A673 (cell line): Measurements from ENCODE around the gene ATG4B. TPM values are rescaled to one million over a fixed set of nuclear protein-coding genes. Genes with fewer than 3 reads are reported as not detected.

Source experiments
- BruUV-seq: library from RNA; stranded (reverse); fragments of 400-500 nt; replicated peaks from 2 replicates; lab custom pipeline; 2021; lab: Mats Ljungman, UMichigan
- CTCF ChIA-PET: fragments of 300-600 bp; sonication (Branson Sonifier 250); formaldehyde crosslinking; loops from one replicate; lab custom pipeline; 2022; ENCODE audit warnings: antibody characterized with exemption; lab: Charles Lee
- POLR2A ChIA-PET: fragments of 300-600 bp; sonication (Branson Sonifier 250); formaldehyde crosslinking; loops from one replicate; lab custom pipeline; 2022; ENCODE audit warnings: antibody characterized with exemption; ENCODE audit not compliant: low non-redundant PET; lab: Charles Lee
- DNase-seq: peaks from one replicate; pipeline ENCODE4 v3.0.0-alpha.2; 2015; ENCODE audit warnings: low spot score
- H3K27ac ChIP-seq: fragments of 200-600 bp; sonication (generic); 2 replicates; pipeline ENCODE4 v1.5.1; 2016; ENCODE audit warnings: mixed run types, low read depth, mild to moderate bottlenecking, mixed read lengths, antibody characterized with exemption, low read length; ENCODE audit not compliant: poor library complexity, severe bottlenecking
- H3K27me3 ChIP-seq: fragments of 200-600 bp; sonication (generic); replicated peaks from 2 replicates; pipeline ENCODE4 v1.6.1; 2017; ENCODE audit warnings: mixed run types, low read depth, mild to moderate bottlenecking, mixed read lengths, antibody characterized with exemption, low read length; ENCODE audit not compliant: insufficient read depth, poor library complexity
- H3K36me3 ChIP-seq: fragments of 200-600 bp; sonication (generic); 2 replicates; pipeline ENCODE4 v1.6.1; 2016; ENCODE audit warnings: mixed run types, mild to moderate bottlenecking, mixed read lengths, antibody characterized with exemption, low read length; ENCODE audit not compliant: insufficient read depth, poor library complexity, severe bottlenecking
- H3K4me1 ChIP-seq: fragments of 200-600 bp; sonication (generic); 2 replicates; pipeline ENCODE4 v1.6.1; 2017; ENCODE audit warnings: mixed run types, mild to moderate bottlenecking, mixed read lengths, antibody characterized with exemption, low read length; ENCODE audit not compliant: insufficient read depth, poor library complexity, severe bottlenecking
- H3K4me3 ChIP-seq: fragments of 200-600 bp; sonication (generic); 2 replicates; pipeline ENCODE4 v1.5.1; 2016; ENCODE audit warnings: low read depth, mixed run types, mild to moderate bottlenecking, mixed read lengths, low read length; ENCODE audit not compliant: poor library complexity, severe bottlenecking
- H3K9me3 ChIP-seq: fragments of 200-600 bp; sonication (generic); 2 replicates; pipeline ENCODE4 v1.6.1; 2016; ENCODE audit warnings: mixed run types, low read depth, mild to moderate bottlenecking, mixed read lengths, antibody characterized with exemption, low read length; ENCODE audit not compliant: poor library complexity, severe bottlenecking
- CTCF ChIP-seq: fragments of 300-800, 200-600 bp; sonication (generic); conservative IDR thresholded peaks from 2 replicates; pipeline ENCODE4 v1.5.1; 2017; ENCODE audit warnings: low read depth, mild to moderate bottlenecking, antibody characterized with exemption, low read length, moderate library complexity, mixed read lengths
- EZH2 ChIP-seq: fragments of 200-600 bp; sonication (generic); IDR thresholded peaks from 2 replicates; pipeline ENCODE4 v1.6.1; 2017; ENCODE audit warnings: borderline replicate concordance, low read depth, mild to moderate bottlenecking, mixed read lengths, antibody characterized with exemption, low read length; ENCODE audit not compliant: poor library complexity, severe bottlenecking
- intact Hi-C: fragments of 100-400 bp; cut with micrococcal nuclease; formaldehyde crosslinking; loops from one replicate; pipeline ENCODE4 v1.10.0; 2022; ENCODE audit not compliant: unreplicated experiment
- total RNA-seq: library from RNA; stranded (reverse); gene quantifications from 2 replicates; pipeline ENCODE4 v1.2.3, GENCODE V29; 2021

Gene ATG4B
- total RNA-seq, 1 experiment from 2014 or later: 102 TPM

- intact Hi-C loops: loop anchor here (5.0 kb wide), 1 partner anchor 803 kb away; no protein-coding TSS in a partner anchor
Measured at GRCh38 chr2:241655516-241656189, 18.2 kb downstream of the ATG4B start.

GRCh38 chr2:241656190-241656741, 18.8 kb downstream of the ATG4B start:
- Histone ChIP-seq H3K4me3 (no peak overlapping the region), H3K36me3 (peaks cover 64% of the 10 kb centered on the region), H3K27me3 (no peaks in the 10 kb centered on the region), H3K27ac (no peak overlapping the region), H3K4me1 (no peaks in the 10 kb centered on the region), H3K9me3 (no peaks in the 10 kb centered on the region)
- TF ChIP-seq EZH2 (no peak), CTCF (no peak)
- DNase-seq: no peak
- intact Hi-C loops: loop anchor here (5.0 kb wide), 1 partner anchor 804 kb away; no protein-coding TSS in a partner anchor
- ChIA-PET CTCF (no interaction called here), POLR2A (no interaction called here)
- BruUV-seq: no TSS peak

More at GRCh38 chr2:241655516-241656189, 18.2 kb downstream of the ATG4B start:
- no peaks in the 10 kb centered on the region for H3K4me1 ChIP-seq
- DNase-seq: no peak
- H3K4me3 ChIP-seq: no peak overlapping the region
- H3K27ac ChIP-seq: no peak overlapping the region
- TF ChIP-seq CTCF (no peak), EZH2 (no peak)
- H3K9me3 ChIP-seq: no peaks in the 10 kb centered on the region
- no peaks in the 10 kb centered on the region for H3K27me3 ChIP-seq
- ChIA-PET POLR2A (no interaction called here), CTCF (no interaction called here)
- BruUV-seq: no TSS peak
- peaks cover 61% of the 10 kb centered on the region for H3K36me3 ChIP-seq

GRCh38 chr2:241657786-241658254, 20.3 kb downstream of the ATG4B start:
- intact Hi-C loops: loop anchor here (5.0 kb wide), 1 partner anchor 806 kb away; no protein-coding TSS in a partner anchor
- Histone ChIP-seq H3K4me1 (no peaks in the 10 kb centered on the region), H3K27ac (no peak overlapping the region), H3K9me3 (no peaks in the 10 kb centered on the region), H3K27me3 (no peaks in the 10 kb centered on the region), H3K4me3 (no peak overlapping the region), H3K36me3 (peaks cover 52% of the 10 kb centered on the region)
- no peak for DNase-seq
- ChIA-PET POLR2A (no interaction called here), CTCF (no interaction called here)
- TF ChIP-seq EZH2 (no peak), CTCF (no peak)
- no TSS peak for BruUV-seq
